Mesenchymal stem cell (in vitro differentiated cells and primary cell): Measurements from ENCODE around the gene MFN2.

Source experiments
- DNase-seq: peaks from one replicate; pipeline ENCODE4 v3.0.0-alpha.2; 2013
- H2AFZ ChIP-seq: one replicate; pipeline ENCODE4 v1.6.1; 2013; ENCODE audit warnings: low read depth, mild to moderate bottlenecking, control low read depth, inconsistent platforms, low read length, moderate library complexity
- H2AK5ac ChIP-seq: 2 replicates; pipeline ENCODE4 v1.6.1; 2013; ENCODE audit warnings: low read length, moderate library complexity, mild to moderate bottlenecking, inconsistent platforms; ENCODE audit not compliant: severe bottlenecking
- H2BK120ac ChIP-seq: one replicate; pipeline ENCODE4 v1.6.1; 2013; ENCODE audit warnings: low read depth, mild to moderate bottlenecking, inconsistent platforms, low read length, moderate library complexity
- H2BK12ac ChIP-seq, 2 experiments: one replicate each; pipeline ENCODE4 v1.6.1; 2013; ENCODE audit warnings: inconsistent platforms in 2 of 2, low read length in 2 of 2, mild to moderate bottlenecking in 2 of 2, moderate library complexity in 2 of 2, control low read depth in 1 of 2
- H2BK15ac ChIP-seq: one replicate; pipeline ENCODE4 v1.6.1; 2013; ENCODE audit warnings: mild to moderate bottlenecking, low read depth, inconsistent platforms; ENCODE audit not compliant: poor library complexity, severe bottlenecking
- H2BK5ac ChIP-seq: 2 replicates; pipeline ENCODE4 v1.6.1; 2013; ENCODE audit warnings: low read depth, mild to moderate bottlenecking, low read length, control low read depth, inconsistent platforms; ENCODE audit not compliant: poor library complexity, severe bottlenecking
- H3K14ac ChIP-seq, 2 experiments: one replicate each; pipeline ENCODE4 v1.6.1; 2013; ENCODE audit warnings: inconsistent platforms in 2 of 2, low read length in 2 of 2, control low read depth in 1 of 2, mild to moderate bottlenecking in 1 of 2, moderate library complexity in 1 of 2
- H3K18ac ChIP-seq, 2 experiments: one replicate each; pipeline ENCODE4 v1.6.1; 2013; ENCODE audit warnings: inconsistent platforms in 2 of 2, low read length in 2 of 2, control low read depth in 1 of 2, low read depth in 1 of 2, mild to moderate bottlenecking in 1 of 2
- H3K23ac ChIP-seq, 2 experiments: one replicate each; pipeline ENCODE4 v1.6.1; 2013; ENCODE audit warnings: inconsistent platforms in 2 of 2, low read length in 2 of 2, mild to moderate bottlenecking in 2 of 2, moderate library complexity in 2 of 2, control low read depth in 1 of 2
- H3K27ac ChIP-seq: 2 replicates; pipeline ENCODE4 v1.5.1; 2013; ENCODE audit warnings: mild to moderate bottlenecking, moderate library complexity, low read length, control low read depth, inconsistent platforms; ENCODE audit not compliant: poor library complexity, severe bottlenecking
- H3K27me3 ChIP-seq, 2 experiments: 2 replicates each; pipeline versions ENCODE4 v1.6.1 to v1.7.0; 2013; ENCODE audit warnings: low read length in 2 of 2, mild to moderate bottlenecking in 2 of 2, moderate library complexity in 2 of 2, control low read depth in 1 of 2, inconsistent platforms in 1 of 2; ENCODE audit not compliant: control insufficient read depth in 1 of 2, insufficient read depth in 1 of 2
- H3K36me3 ChIP-seq, 2 experiments: 2 replicates each; pipeline versions ENCODE4 v1.6.1 to v1.7.0; 2013; ENCODE audit warnings: low read length in 2 of 2, control low read depth in 1 of 2, inconsistent platforms in 1 of 2, low read depth in 1 of 2, mild to moderate bottlenecking in 1 of 2; ENCODE audit not compliant: insufficient read depth in 2 of 2, control insufficient read depth in 1 of 2
- H3K4ac ChIP-seq, 2 experiments: one replicate each; pipeline ENCODE4 v1.6.1; 2013; ENCODE audit warnings: inconsistent platforms in 2 of 2, low read length in 2 of 2, mild to moderate bottlenecking in 2 of 2, moderate library complexity in 2 of 2, control low read depth in 1 of 2, low read depth in 1 of 2
- H3K4me1 ChIP-seq: 2 replicates; pipeline ENCODE4 v1.6.1; 2013; ENCODE audit warnings: low read depth, low read length, control low read depth; ENCODE audit not compliant: control insufficient read depth, insufficient read depth
- H3K4me2 ChIP-seq: 2 replicates; pipeline ENCODE4 v1.6.1; 2013; ENCODE audit warnings: low read length, mild to moderate bottlenecking, inconsistent platforms; ENCODE audit not compliant: poor library complexity, severe bottlenecking
- H3K4me3 ChIP-seq, 2 experiments: 2 replicates each; pipeline versions ENCODE4 v1.5.1 to v1.7.0; 2013; ENCODE audit warnings: low read length in 2 of 2, mild to moderate bottlenecking in 2 of 2, control low read depth in 1 of 2, low read depth in 1 of 2; ENCODE audit not compliant: insufficient read depth in 1 of 2
- H3K79me1 ChIP-seq: replicated peaks from 2 replicates; pipeline ENCODE4 v1.6.1; 2013; ENCODE audit warnings: mild to moderate bottlenecking, control low read depth, low read length, inconsistent platforms; ENCODE audit not compliant: poor library complexity, severe bottlenecking
- H3K9ac ChIP-seq: 2 replicates; pipeline ENCODE4 v1.7.0; 2013; ENCODE audit warnings: mild to moderate bottlenecking, low read length, moderate library complexity
- H3K9me3 ChIP-seq: 2 replicates; pipeline ENCODE4 v1.7.0; 2013; ENCODE audit warnings: mild to moderate bottlenecking, low read length; ENCODE audit not compliant: control insufficient read depth
- H4K8ac ChIP-seq: one replicate; pipeline ENCODE4 v1.6.1; 2013; ENCODE audit warnings: inconsistent platforms, mild to moderate bottlenecking, low read length, moderate library complexity
- H4K91ac ChIP-seq: one replicate; pipeline ENCODE4 v1.6.1; 2013; ENCODE audit warnings: mild to moderate bottlenecking, low read length, inconsistent platforms
- WGBS: methylation state at CpG from one replicate; pipeline ENCODE4 v1.1.7; 2013; ENCODE audit warnings: mixed read lengths; 5-methylcytosine and 5-hydroxymethylcytosine counted together

The MFN2 gene

DNA sequence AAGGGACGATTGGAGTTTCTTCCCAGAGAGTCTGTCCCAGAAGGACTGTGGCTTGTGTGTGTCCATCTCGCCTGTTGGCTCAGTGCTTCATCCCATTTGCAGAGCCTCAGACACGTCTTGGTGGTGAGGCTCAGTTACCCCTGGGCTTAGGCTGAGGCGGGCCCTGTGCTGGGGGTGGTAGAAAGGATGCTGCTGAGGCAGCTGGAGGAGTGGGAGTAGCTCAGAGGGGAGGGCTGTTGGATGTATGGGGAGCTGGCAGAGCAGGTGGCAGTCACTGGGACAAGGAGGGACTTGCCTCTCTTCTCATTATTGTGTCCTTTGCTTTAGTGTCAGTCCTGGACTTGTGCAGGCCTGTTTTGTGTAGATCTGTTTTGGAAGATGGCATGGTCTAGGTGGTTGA, 31.8 kb downstream of the MFN2 start:
- H2BK15ac ChIP-seq = no peak overlapping the region
- H4K91ac ChIP-seq = no peak overlapping the region
- no peak overlapping the region for H2BK120ac ChIP-seq
- H3K4ac ChIP-seq = no peak overlapping the region
- no peak overlapping the region for H3K4me3 ChIP-seq
- H2AFZ ChIP-seq = no peak overlapping the region
- no peak for DNase-seq
- no peak overlapping the region for H4K8ac ChIP-seq
- no peak overlapping the region for H3K9ac ChIP-seq
- H3K79me1 ChIP-seq = peaks cover 11% of the 10 kb centered on the region
- WGBS = over 99% methylated on average over 4 of the region's 4 CpGs
- H3K23ac ChIP-seq = no peak overlapping the region
- no peak overlapping the region for H3K14ac ChIP-seq
- H3K27me3 ChIP-seq = no peaks in the 10 kb centered on the region
- H3K4me2 ChIP-seq = no peak overlapping the region
- H3K4me1 ChIP-seq = peaks cover 9% of the 10 kb centered on the region
- no peaks in the 10 kb centered on the region for H3K9me3 ChIP-seq
- H3K36me3 ChIP-seq = peaks cover 46 to 51% of the 10 kb centered on the region in 2 experiments
- no peak overlapping the region for H3K27ac ChIP-seq
- H2BK5ac ChIP-seq = no peak overlapping the region
- H2BK12ac ChIP-seq = no peak overlapping the region
- no peak overlapping the region for H2AK5ac ChIP-seq
- H3K18ac ChIP-seq = no peak overlapping the region

GRCh38 chr1:12012560-12013316, 32.5 kb downstream of the MFN2 start:
- H3K9me3 ChIP-seq = no peaks in the 10 kb centered on the region
- no peak overlapping the region for H3K14ac ChIP-seq
- DNase-seq = no peak
- no peak overlapping the region for H2BK5ac ChIP-seq
- no peak overlapping the region for H2AFZ ChIP-seq
- H4K91ac ChIP-seq = no peak overlapping the region
- WGBS = 98% methylated on average over 7 of the region's 8 CpGs
- no peak overlapping the region for H3K4me3 ChIP-seq
- H3K9ac ChIP-seq = peak overlapping the region; percentile 69
- H3K36me3 ChIP-seq = peaks cover 39 to 47% of the 10 kb centered on the region in 2 experiments
- H3K27me3 ChIP-seq = no peaks in the 10 kb centered on the region
- no peak overlapping the region for H2BK12ac ChIP-seq
- peak overlapping the region; percentile 4 for H4K8ac ChIP-seq
- H3K23ac ChIP-seq = no peak overlapping the region
- H3K4ac ChIP-seq = no peak overlapping the region
- H3K4me2 ChIP-seq = no peak overlapping the region
- H2BK15ac ChIP-seq = no peak overlapping the region
- no peak overlapping the region for H2BK120ac ChIP-seq
- H3K18ac ChIP-seq = no peak overlapping the region
- H3K4me1 ChIP-seq = peaks cover 9% of the 10 kb centered on the region
- no peak overlapping the region for H3K27ac ChIP-seq
- no peak overlapping the region for H2AK5ac ChIP-seq
- H3K79me1 ChIP-seq = peaks cover 9% of the 10 kb centered on the region

DNA sequence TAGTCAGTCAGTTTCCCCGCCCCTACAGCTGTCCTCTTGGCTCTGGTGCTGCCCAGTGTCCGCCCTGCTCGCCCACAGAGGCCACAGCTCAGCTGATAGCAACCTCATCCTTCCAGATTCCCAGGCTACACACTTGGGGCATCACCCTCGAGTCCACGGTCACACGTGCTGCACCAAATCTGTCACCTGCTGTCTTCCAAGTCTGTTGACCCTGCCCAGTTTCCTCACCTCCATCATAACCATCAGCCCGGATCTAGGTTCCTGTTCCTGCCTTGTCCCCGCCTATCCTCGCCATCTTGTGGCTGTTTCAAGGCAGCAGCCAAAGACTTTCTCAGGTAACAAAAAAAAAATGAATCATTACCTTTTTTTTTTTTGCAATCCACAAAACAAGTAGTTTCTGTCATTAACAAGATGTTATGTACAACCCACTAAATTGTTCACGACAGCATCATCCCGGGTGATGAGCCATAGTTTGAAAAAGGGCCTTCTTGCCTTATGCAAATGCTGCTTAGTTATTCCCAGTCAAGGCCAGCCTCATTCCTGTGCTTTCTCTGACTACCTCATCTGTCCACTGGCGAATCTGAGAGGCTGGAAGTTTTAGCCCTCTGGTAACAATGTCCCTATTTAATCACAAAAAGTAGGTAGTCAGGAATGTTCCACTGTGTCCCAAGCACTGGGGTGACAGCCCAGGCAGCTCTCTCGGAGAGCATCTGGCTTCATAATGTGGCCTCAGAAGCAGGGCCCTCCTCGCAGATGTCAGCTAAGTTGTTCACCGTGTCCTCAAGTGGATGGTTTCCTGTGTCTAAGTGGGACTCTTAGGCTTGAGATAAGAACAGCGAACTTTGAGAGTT, 34.1 kb downstream of the MFN2 start:
- H3K4me1 ChIP-seq = peaks cover 7% of the 10 kb centered on the region
- H3K4me2 ChIP-seq = no peak overlapping the region
- DNase-seq = peak; percentile 85
- H2BK5ac ChIP-seq = no peak overlapping the region
- no peak overlapping the region for H3K9ac ChIP-seq
- H2BK12ac ChIP-seq = no peak overlapping the region
- no peak overlapping the region for H3K23ac ChIP-seq
- H2BK120ac ChIP-seq = no peak overlapping the region
- H4K8ac ChIP-seq = no peak overlapping the region
- H3K14ac ChIP-seq = peak overlapping the region in 1 of 2 experiments; percentile 44
- no peak overlapping the region for H3K4ac ChIP-seq
- no peak overlapping the region for H3K27ac ChIP-seq
- H3K9me3 ChIP-seq = no peaks in the 10 kb centered on the region
- peaks cover 36 to 39% of the 10 kb centered on the region in 2 experiments for H3K36me3 ChIP-seq
- H3K4me3 ChIP-seq = no peak overlapping the region
- no peak overlapping the region for H2AK5ac ChIP-seq
- H4K91ac ChIP-seq = no peak overlapping the region
- H3K27me3 ChIP-seq = no peaks in the 10 kb centered on the region
- H2AFZ ChIP-seq = no peak overlapping the region
- H3K79me1 ChIP-seq = peaks cover 7% of the 10 kb centered on the region
- no peak overlapping the region for H2BK15ac ChIP-seq
- 61% methylated on average over 14 of the region's 16 CpGs for WGBS
- no peak overlapping the region for H3K18ac ChIP-seq

DNA sequence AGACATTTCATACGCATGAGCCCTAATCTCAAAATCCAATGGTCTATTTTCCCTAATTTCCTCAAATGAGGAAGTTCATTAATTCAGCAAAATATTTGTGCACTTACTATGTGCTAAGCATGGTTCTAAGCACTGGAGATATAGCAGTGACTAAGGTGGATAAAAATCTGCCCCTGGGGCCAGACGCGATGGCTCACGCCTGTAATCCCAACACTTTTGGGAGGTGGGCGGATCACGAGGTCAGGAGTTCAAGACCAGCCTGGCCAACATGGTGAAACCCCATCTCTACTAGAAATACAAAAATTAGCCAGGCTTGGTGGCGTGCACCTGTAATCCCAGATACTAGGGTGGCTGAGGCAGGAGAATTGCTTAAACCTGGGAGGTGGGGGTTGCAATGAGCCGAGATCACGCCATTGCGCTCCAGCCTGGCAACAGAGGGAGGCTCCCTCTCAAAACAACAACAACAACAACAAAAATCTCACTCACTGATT, 34.8 kb downstream of the MFN2 start:
- DNase-seq = no peak
- 57% methylated on average over 9 of the region's 10 CpGs for WGBS
- Histone ChIP-seq H3K79me1 (peaks cover 12% of the 10 kb centered on the region), H3K18ac (no peak overlapping the region), H3K23ac (no peak overlapping the region), H3K4me1 (peaks cover 9% of the 10 kb centered on the region), H2AK5ac (no peak overlapping the region), H3K27ac (no peak overlapping the region), H3K9ac (no peak overlapping the region), H4K8ac (no peak overlapping the region), H2AFZ (no peak overlapping the region), H2BK15ac (no peak overlapping the region), H4K91ac (no peak overlapping the region), H2BK5ac (no peak overlapping the region), H3K14ac (no peak overlapping the region), H2BK120ac (no peak overlapping the region), H3K4ac (no peak overlapping the region), H3K4me2 (no peak overlapping the region), H3K27me3 (no peaks in the 10 kb centered on the region), H2BK12ac (no peak overlapping the region), H3K4me3 (no peak overlapping the region), H3K36me3 (peaks cover 29 to 33% of the 10 kb centered on the region in 2 experiments), H3K9me3 (no peaks in the 10 kb centered on the region)
